SK-N-SH treated with all-trans-retinoic acid at 6 μM for 48 hours (cell line): ENCODE data around the gene PRAMEF6.
"Not testable (repeated sequence)": the region's sequence is repeated elsewhere in the genome, so short reads cannot be mapped to it uniquely, and the experiment has no call there.

Experiments used
- BACH2 ChIP-seq: fragments of 250-450 bp; sonication (Bioruptor Pico); IDR thresholded peaks from 2 replicates; pipeline ENCODE4 v1.9.0; 2021; ENCODE audit warnings: mild to moderate bottlenecking, borderline replicate concordance
- ESRRG ChIP-seq: fragments of 250-450 bp; sonication (Bioruptor Pico); IDR thresholded peaks from 2 replicates; pipeline ENCODE4 v1.6.1; 2021; ENCODE audit warnings: mild to moderate bottlenecking
- PPARA ChIP-seq: fragments of 250-450 bp; sonication (Bioruptor Pico); IDR thresholded peaks from 2 replicates; pipeline ENCODE4 v1.5.0; 2020; ENCODE audit warnings: mild to moderate bottlenecking, borderline replicate concordance
- SNAI2 ChIP-seq: fragments of 250-450 bp; sonication (Bioruptor Pico); IDR thresholded peaks from 2 replicates; pipeline ENCODE4 v1.5.0; 2020; ENCODE audit warnings: mild to moderate bottlenecking, moderate library complexity
- TCF4 ChIP-seq: fragments of 250-450 bp; sonication (Bioruptor Pico); IDR thresholded peaks from 2 replicates; pipeline ENCODE4 v1.8.0; 2021; ENCODE audit warnings: mild to moderate bottlenecking, moderate library complexity, borderline replicate concordance
- ZC3H10 ChIP-seq: fragments of 250-450 bp; sonication (Bioruptor Pico); IDR thresholded peaks from 2 replicates; pipeline ENCODE4 v1.5.1; 2021; ENCODE audit warnings: mild to moderate bottlenecking, moderate library complexity
- ZFP30 ChIP-seq: fragments of 450-650 bp; formaldehyde crosslinking; IDR thresholded peaks from 2 replicates; pipeline ENCODE4 v1.5.0; 2022; ENCODE audit warnings: mild to moderate bottlenecking, moderate library complexity
- ZNF565 ChIP-seq: fragments of 450-650 bp; formaldehyde crosslinking; conservative IDR thresholded peaks from 2 replicates; pipeline ENCODE4 v1.5.0; 2020; ENCODE audit warnings: low read depth, mild to moderate bottlenecking, moderate library complexity
- TF ChIP-seq, protein P1 (sequence below): fragments of 250-450 bp; sonication (Bioruptor Pico); IDR thresholded peaks from 2 replicates; pipeline ENCODE4 v1.5.1; 2021; ENCODE audit warnings: mild to moderate bottlenecking, moderate library complexity
- TF ChIP-seq, protein P2 (sequence below): fragments of 250-450 bp; sonication (Bioruptor Pico); IDR thresholded peaks from 2 replicates; pipeline ENCODE4 v1.5.0; 2020; ENCODE audit warnings: mild to moderate bottlenecking, moderate library complexity
- TF ChIP-seq, protein P3 (sequence below): fragments of 250-450 bp; sonication (Bioruptor Pico); IDR thresholded peaks from 2 replicates; pipeline ENCODE4 v1.8.0; 2020; ENCODE audit warnings: mild to moderate bottlenecking, moderate library complexity, borderline replicate concordance
- TF ChIP-seq, protein P4 (sequence below): fragments of 250-450 bp; sonication (Bioruptor Pico); IDR thresholded peaks from 2 replicates; pipeline ENCODE4 v1.5.1; 2020; ENCODE audit warnings: low read depth, mild to moderate bottlenecking, moderate library complexity

DNA sequence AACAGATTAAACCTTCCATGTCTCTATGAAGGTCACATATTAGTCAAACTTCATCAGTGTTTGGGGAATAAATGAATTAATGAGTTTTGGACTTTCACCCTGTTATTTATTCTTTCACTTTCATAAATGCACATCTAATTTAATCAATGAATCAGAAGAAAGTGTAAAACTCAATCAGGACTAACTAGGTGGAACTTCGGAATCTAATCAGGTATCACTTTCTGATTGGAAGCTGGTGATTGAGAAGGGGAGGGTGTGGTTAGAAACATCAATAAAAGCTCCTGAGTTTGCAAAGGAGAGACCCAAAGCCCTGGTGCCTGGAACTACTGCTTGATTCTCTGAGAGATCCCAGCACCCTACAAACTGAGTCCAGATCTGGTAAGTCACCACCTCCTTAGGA lies 31.1 kb downstream of the PRAMEF6 start, which contains the start of gene PRAMEF7:
- TF ChIP-seq TCF4, BACH2, ZC3H10, ZNF565, PPARA, ESRRG, SNAI2, ZFP30 (CRISPR knock-in tag): not testable (repeated sequence)
- TF ChIP-seq, protein P1, sequence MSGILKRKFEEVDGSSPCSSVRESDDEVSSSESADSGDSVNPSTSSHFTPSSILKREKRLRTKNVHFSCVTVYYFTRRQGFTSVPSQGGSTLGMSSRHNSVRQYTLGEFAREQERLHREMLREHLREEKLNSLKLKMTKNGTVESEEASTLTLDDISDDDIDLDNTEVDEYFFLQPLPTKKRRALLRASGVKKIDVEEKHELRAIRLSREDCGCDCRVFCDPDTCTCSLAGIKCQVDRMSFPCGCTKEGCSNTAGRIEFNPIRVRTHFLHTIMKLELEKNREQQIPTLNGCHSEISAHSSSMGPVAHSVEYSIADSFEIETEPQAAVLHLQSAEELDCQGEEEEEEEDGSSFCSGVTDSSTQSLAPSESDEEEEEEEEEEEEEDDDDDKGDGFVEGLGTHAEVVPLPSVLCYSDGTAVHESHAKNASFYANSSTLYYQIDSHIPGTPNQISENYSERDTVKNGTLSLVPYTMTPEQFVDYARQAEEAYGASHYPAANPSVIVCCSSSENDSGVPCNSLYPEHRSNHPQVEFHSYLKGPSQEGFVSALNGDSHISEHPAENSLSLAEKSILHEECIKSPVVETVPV (CRISPR knock-in tag), result not testable (repeated sequence)
- TF ChIP-seq, protein P2, sequence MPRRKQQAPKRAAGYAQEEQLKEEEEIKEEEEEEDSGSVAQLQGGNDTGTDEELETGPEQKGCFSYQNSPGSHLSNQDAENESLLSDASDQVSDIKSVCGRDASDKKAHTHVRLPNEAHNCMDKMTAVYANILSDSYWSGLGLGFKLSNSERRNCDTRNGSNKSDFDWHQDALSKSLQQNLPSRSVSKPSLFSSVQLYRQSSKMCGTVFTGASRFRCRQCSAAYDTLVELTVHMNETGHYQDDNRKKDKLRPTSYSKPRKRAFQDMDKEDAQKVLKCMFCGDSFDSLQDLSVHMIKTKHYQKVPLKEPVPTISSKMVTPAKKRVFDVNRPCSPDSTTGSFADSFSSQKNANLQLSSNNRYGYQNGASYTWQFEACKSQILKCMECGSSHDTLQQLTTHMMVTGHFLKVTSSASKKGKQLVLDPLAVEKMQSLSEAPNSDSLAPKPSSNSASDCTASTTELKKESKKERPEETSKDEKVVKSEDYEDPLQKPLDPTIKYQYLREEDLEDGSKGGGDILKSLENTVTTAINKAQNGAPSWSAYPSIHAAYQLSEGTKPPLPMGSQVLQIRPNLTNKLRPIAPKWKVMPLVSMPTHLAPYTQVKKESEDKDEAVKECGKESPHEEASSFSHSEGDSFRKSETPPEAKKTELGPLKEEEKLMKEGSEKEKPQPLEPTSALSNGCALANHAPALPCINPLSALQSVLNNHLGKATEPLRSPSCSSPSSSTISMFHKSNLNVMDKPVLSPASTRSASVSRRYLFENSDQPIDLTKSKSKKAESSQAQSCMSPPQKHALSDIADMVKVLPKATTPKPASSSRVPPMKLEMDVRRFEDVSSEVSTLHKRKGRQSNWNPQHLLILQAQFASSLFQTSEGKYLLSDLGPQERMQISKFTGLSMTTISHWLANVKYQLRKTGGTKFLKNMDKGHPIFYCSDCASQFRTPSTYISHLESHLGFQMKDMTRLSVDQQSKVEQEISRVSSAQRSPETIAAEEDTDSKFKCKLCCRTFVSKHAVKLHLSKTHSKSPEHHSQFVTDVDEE, result not testable (repeated sequence)
- TF ChIP-seq, protein P3, sequence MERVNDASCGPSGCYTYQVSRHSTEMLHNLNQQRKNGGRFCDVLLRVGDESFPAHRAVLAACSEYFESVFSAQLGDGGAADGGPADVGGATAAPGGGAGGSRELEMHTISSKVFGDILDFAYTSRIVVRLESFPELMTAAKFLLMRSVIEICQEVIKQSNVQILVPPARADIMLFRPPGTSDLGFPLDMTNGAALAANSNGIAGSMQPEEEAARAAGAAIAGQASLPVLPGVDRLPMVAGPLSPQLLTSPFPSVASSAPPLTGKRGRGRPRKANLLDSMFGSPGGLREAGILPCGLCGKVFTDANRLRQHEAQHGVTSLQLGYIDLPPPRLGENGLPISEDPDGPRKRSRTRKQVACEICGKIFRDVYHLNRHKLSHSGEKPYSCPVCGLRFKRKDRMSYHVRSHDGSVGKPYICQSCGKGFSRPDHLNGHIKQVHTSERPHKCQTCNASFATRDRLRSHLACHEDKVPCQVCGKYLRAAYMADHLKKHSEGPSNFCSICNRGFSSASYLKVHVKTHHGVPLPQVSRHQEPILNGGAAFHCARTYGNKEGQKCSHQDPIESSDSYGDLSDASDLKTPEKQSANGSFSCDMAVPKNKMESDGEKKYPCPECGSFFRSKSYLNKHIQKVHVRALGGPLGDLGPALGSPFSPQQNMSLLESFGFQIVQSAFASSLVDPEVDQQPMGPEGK (CRISPR knock-in tag), result not testable (repeated sequence)
- TF ChIP-seq, protein P4, sequence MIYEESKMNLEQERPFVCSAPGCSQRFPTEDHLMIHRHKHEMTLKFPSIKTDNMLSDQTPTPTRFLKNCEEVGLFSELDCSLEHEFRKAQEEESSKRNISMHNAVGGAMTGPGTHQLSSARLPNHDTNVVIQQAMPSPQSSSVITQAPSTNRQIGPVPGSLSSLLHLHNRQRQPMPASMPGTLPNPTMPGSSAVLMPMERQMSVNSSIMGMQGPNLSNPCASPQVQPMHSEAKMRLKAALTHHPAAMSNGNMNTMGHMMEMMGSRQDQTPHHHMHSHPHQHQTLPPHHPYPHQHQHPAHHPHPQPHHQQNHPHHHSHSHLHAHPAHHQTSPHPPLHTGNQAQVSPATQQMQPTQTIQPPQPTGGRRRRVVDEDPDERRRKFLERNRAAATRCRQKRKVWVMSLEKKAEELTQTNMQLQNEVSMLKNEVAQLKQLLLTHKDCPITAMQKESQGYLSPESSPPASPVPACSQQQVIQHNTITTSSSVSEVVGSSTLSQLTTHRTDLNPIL, result not testable (repeated sequence)
